NB4 (cell line): Measurements from ENCODE around the gene TGFA.

Experiments
- CTCF ChIP-seq: IDR thresholded peaks from one replicate; pipeline ENCODE4 v1.5.1; 2012; ENCODE audit warnings: low read depth, low read length
- MAX ChIP-seq: IDR thresholded peaks from 2 replicates; pipeline ENCODE4 v1.6.1; 2011; ENCODE audit warnings: low read depth, low read length
- MYC ChIP-seq: IDR thresholded peaks from 2 replicates; pipeline ENCODE4 v1.6.1; 2011; ENCODE audit warnings: low read depth, low read length
- POLR2A ChIP-seq: IDR thresholded peaks from 2 replicates; pipeline ENCODE4 v1.6.1; 2011; ENCODE audit warnings: mild to moderate bottlenecking; ENCODE audit not compliant: insufficient read length; ENCODE audit errors: extremely low read depth

DNA sequence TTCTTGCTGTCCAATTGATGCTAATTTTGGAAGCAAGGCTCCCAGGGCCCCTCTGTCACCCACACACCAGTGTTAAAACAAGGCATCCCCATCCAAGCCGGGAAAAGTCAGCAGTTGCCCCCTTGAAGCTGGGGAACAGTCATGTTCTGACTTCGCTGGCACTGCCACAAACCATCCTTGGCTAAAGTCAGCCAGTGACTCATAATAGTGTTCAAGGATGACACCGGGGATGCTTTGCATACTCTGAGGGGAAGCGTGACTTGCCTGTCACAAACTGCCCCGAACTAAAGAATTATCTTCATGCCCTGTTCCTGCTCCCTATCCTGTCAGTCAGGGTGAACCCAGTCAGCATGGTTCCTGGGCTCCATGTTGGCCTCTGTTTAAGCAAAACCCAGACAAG lies 37.0 kb downstream of the TGFA start:
- TF ChIP-seq CTCF = no peak
- TF ChIP-seq POLR2A = no peak
- no peak for TF ChIP-seq MAX
- TF ChIP-seq MYC = no peak
